ENCODE data around the gene CDV3. TPM values are rescaled to one million over a fixed set of nuclear protein-coding genes. Genes with fewer than 3 reads are reported as not detected.

The CDV3 gene
- total and polyA plus RNA-seq, 10 of the 15 experiments (the other 5 are each of a cell fraction or from before 2014, with no cell fraction given) = 42.3 to 466 (median 136) TPM

GRCh38 chr3:133563816-133564215 lies 9.7 kb upstream of the CDV3 start:
- no TSS peak for BruUV-seq (replicated peaks)
- Histone ChIP-seq H3K9ac (ENCODE audit: control insufficient read depth, insufficient read depth, low read length) (no peak overlapping the region), H3K27ac (ENCODE audit: control insufficient read depth, insufficient read depth) (no peak overlapping the region), H2AFZ (ENCODE audit: control insufficient read depth, low read depth, low read length) (no peak overlapping the region), H3K4me1 (ENCODE audit: control insufficient read depth, insufficient read depth, low read length) (peaks cover 18% of the 10 kb centered on the region), H3K4me3 (no peak overlapping the region), H3K9me3 (replicated peaks; ENCODE audit: control insufficient read depth, insufficient read depth, low read length) (no peaks in the 10 kb centered on the region), H3K36me3 (ENCODE audit: control insufficient read depth in 2 of 2, insufficient read depth in 2 of 2, low read length in 1 of 2) (no peaks in the 10 kb centered on the region), H3K4me2 (ENCODE audit: control insufficient read depth, insufficient read depth) (no peak overlapping the region), H3K79me2 (ENCODE audit: control insufficient read depth, insufficient read depth, low read length) (no peaks in the 10 kb centered on the region), H3K27me3 (replicated peaks in 1 of 2; ENCODE audit: control insufficient read depth in 2 of 2, insufficient read depth in 2 of 2, low read length in 1 of 2) (no peaks in the 10 kb centered on the region), H4K20me1 (ENCODE audit: control insufficient read depth, insufficient read depth) (no peaks in the 10 kb centered on the region)
- ChIA-PET CTCF (interaction anchor here (1.5 to 2.0 kb wide), 2 partner anchors 15 to 59 kb away, joined by 4 read pairs; no protein-coding TSS in a partner anchor), POLR2A (interaction anchor here (2.6 kb wide), 1 partner anchor 9 kb away, joined by 8 read pairs; the partner anchor contains the start of gene CDV3), RAD21 (ENCODE audit: unreplicated experiment) (interaction anchor here (0.7 kb wide), 1 partner anchor 29 kb away, joined by 3 read pairs; no protein-coding TSS in a partner anchor), SMC1A (ENCODE audit: uncharacterized antibody, unreplicated experiment) (interaction anchor here (1.2 to 3.1 kb wide), 6 partner anchors 8 to 93 kb away, joined by 3 to 9 read pairs (median 4); no protein-coding TSS in a partner anchor)
- DNase-seq (ENCODE audit: low read depth, low spot score) = no peak
- intact Hi-C loops (cut with micrococcal nuclease; ENCODE audit: unreplicated experiment) (no loop called here), in situ Hi-C loops (cut with MboI) (no loop called here)
- 100% methylated on average over 1 of the region's 1 CpG for WGBS (ENCODE audit: insufficient coverage, insufficient replicate concordance, low lambda C conversion rate, missing lambda C conversion rate)
- TF ChIP-seq TCF7 (IDR thresholded peaks at IDR 0.05; ENCODE audit: borderline replicate concordance) (no peak), HDAC6 (IDR thresholded peaks at IDR 0.05; ENCODE audit: unreplicated experiment) (no peak), IRF4 (IDR thresholded peaks at IDR 0.05; ENCODE audit: low read depth, low read length) (no peak)
- no peak for ATAC-seq
- FAIRE-seq = no peak

DNA sequence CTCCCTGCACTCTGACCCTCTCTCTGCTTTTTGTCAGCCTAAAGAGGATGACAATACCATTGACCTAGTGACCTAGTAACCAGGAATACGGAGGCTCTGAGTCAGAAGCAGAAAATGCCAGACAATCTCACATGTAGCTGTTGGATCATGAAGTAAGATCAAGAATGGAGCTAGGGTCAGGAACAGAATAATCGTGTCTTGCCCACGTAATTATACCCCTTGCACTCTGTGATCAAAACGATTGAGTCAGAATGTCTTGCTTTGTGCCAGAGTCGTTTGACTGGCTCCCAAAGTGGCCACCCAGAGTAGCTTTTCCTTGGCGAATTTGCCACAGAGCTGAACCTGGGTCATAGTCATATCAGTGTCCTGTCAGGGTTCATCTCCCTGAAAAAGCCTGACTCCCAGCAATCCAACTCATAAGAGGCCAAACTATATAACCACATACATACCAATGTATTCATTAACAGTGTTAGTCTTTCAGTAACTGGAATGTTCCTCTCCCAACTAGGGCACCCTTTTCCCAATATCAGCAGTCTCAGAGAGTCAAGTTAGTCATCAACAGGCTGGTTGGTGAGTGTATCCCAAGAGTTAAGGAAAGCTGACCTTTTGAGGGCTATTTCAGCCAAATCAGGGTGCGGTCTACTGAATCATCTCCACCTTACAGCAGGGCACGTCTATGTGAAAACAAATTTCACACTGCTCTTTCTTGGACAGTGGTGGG lies 5.0 kb upstream of the CDV3 start:
- SMC1A ChIA-PET (ENCODE audit: uncharacterized antibody, unreplicated experiment) = interaction anchor here (0.8 to 3.4 kb wide), 10 partner anchors 9 to 104 kb away, joined by 3 to 20 read pairs (median 6); no protein-coding TSS in a partner anchor
- CTCF ChIA-PET = interaction anchor here (0.7 to 3.0 kb wide), 3 partner anchors 9 to 142 kb away, joined by 3 to 15 read pairs (median 4); no protein-coding TSS in a partner anchor
- H2AFZ ChIP-seq (ENCODE audit: control insufficient read depth, low read depth, low read length) = no peak overlapping the region
- peaks cover 29% of the 10 kb centered on the region for H3K4me1 ChIP-seq (ENCODE audit: control insufficient read depth, insufficient read depth, low read length)
- no peaks in the 10 kb centered on the region for H3K9me3 ChIP-seq (replicated peaks; ENCODE audit: control insufficient read depth, insufficient read depth, low read length)
- WGBS (ENCODE audit: insufficient coverage, insufficient replicate concordance, low lambda C conversion rate, missing lambda C conversion rate) = 88% methylated on average over 8 of the region's 8 CpGs
- H3K27me3 ChIP-seq (replicated peaks in 1 of 2; ENCODE audit: control insufficient read depth in 2 of 2, insufficient read depth in 2 of 2, low read length in 1 of 2) = no peaks in the 10 kb centered on the region
- RAD21 ChIA-PET (ENCODE audit: unreplicated experiment) = interaction anchor here (0.9 to 1.8 kb wide), 6 partner anchors 10 to 144 kb away, joined by 3 to 6 read pairs (median 4); no protein-coding TSS in a partner anchor
- H4K20me1 ChIP-seq (ENCODE audit: control insufficient read depth, insufficient read depth) = no peaks in the 10 kb centered on the region
- intact Hi-C loops (cut with micrococcal nuclease; ENCODE audit: unreplicated experiment) = no loop called here
- H3K4me3 ChIP-seq = no peak overlapping the region
- no peak overlapping the region for H3K9ac ChIP-seq (ENCODE audit: control insufficient read depth, insufficient read depth, low read length)
- POLR2A ChIA-PET = interaction anchor here (0.6 to 2.1 kb wide), 6 partner anchors 8 to 125 kb away, joined by 3 to 6 read pairs (median 4); no protein-coding TSS in a partner anchor
- ATAC-seq (no peak), DNase-seq (ENCODE audit: low read depth, low spot score) (no peak), FAIRE-seq (no peak)
- TF ChIP-seq NRF1 (conservative IDR thresholded peaks at IDR 0.05; ENCODE audit: low read depth, low read length) = no peak
- TF ChIP-seq, protein P1, sequence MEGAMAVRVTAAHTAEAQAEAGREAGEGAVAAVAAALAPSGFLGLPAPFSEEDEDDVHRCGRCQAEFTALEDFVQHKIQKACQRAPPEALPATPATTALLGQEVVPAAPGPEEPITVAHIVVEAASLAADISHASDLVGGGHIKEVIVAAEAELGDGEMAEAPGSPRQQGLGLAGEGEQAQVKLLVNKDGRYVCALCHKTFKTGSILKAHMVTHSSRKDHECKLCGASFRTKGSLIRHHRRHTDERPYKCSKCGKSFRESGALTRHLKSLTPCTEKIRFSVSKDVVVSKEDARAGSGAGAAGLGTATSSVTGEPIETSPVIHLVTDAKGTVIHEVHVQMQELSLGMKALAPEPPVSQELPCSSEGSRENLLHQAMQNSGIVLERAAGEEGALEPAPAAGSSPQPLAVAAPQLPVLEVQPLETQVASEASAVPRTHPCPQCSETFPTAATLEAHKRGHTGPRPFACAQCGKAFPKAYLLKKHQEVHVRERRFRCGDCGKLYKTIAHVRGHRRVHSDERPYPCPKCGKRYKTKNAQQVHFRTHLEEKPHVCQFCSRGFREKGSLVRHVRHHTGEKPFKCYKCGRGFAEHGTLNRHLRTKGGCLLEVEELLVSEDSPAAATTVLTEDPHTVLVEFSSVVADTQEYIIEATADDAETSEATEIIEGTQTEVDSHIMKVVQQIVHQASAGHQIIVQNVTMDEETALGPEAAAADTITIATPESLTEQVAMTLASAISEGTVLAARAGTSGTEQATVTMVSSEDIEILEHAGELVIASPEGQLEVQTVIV (IDR thresholded peaks at IDR 0.05; ENCODE audit: borderline replicate concordance, partially characterized antibody) = no peak
- TF ChIP-seq DPF2 (IDR thresholded peaks at IDR 0.05) = no peak
- no peak for TF ChIP-seq SP1 (IDR thresholded peaks at IDR 0.05; ENCODE audit: low read depth, low read length)
- no peak for TF ChIP-seq NR2C1 (IDR thresholded peaks at IDR 0.05)
- no peak overlapping the region for H3K27ac ChIP-seq (ENCODE audit: control insufficient read depth, insufficient read depth)
- no peaks in the 10 kb centered on the region for H3K36me3 ChIP-seq (ENCODE audit: control insufficient read depth in 2 of 2, insufficient read depth in 2 of 2, low read length in 1 of 2)
- peaks cover under 1% of the 10 kb centered on the region; the same call in 1 of the 2 replicates for H3K79me2 ChIP-seq (ENCODE audit: control insufficient read depth, insufficient read depth, low read length)
- no TSS peak for BruUV-seq (replicated peaks)
- in situ Hi-C loops (cut with MboI) = no loop called here
- H3K4me2 ChIP-seq (ENCODE audit: control insufficient read depth, insufficient read depth) = no peak overlapping the region

All from GM12878 (cell line).